ENCODE data around the gene FIBP.

FIBP gene

GRCh38 chr11:65888163-65888814, at the start of gene FIBP:
Gene FIBP, minus strand, starts transcription at chr11:65888471. Its CDS starts 53 bp downstream, at chr11:65888418.
- DNase-seq (ENCODE audit: low read depth), result peak; percentile 88
- peak within 1 kb of the TSS; percentile 85 for H3K4me3 ChIP-seq (ENCODE audit: low read length)
- TF ChIP-seq CTCF (conservative IDR thresholded peaks at IDR 0.05; ENCODE audit: low read depth, low read length), result peak; percentile 73

DNA sequence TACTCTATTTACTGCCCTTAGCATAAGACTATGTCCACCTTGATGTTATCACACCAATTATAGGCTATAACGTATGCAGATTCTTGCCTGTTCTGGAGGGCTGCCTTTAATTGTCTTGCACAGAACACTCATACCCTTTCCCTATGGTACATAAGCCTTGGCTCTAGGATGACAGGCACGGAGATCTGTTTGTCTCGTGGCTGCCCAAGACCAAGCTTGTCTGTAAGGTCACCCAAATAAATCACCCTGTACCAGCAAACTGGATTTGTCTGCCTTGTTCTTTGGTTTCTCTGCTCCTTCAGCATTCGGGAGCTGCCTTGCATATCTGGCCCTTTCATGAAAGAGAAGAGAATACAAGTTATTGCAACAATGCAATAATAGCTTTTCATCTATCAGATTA, 49.5 kb upstream of the FIBP start:
- TF ChIP-seq CTCF (conservative IDR thresholded peaks at IDR 0.05; ENCODE audit: low read depth, low read length), result no peak
- no peak overlapping the region for H3K4me3 ChIP-seq (ENCODE audit: low read length)
- no peak for DNase-seq (ENCODE audit: low read depth)

DNA sequence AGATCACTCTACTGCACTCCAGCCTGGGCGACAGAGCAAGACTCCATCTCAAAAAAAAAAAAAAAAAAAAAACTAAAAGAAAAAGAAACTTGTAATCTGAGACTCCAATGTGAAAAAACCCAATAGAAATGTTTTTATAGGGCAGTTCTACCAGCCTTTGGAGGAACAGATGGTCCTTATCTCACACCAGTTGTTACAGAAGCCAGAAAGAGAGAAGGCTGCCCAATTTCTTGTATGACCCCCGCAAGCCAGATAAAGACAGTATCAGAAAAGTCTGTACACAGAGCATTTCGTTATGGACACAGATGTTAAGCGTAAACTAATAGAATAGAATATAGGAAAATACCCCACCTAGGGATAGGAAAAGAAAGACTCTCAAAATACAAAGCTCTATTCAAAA, 45.7 kb upstream of the FIBP start:
- DNase-seq (ENCODE audit: low read depth), result no peak
- TF ChIP-seq CTCF (conservative IDR thresholded peaks at IDR 0.05; ENCODE audit: low read depth, low read length), result no peak
- H3K4me3 ChIP-seq (ENCODE audit: low read length), result no peak overlapping the region

GRCh38 chr11:65932558-65932919, 44.3 kb upstream of the FIBP start:
- H3K4me3 ChIP-seq (ENCODE audit: low read length), result no peak overlapping the region
- no peak for TF ChIP-seq CTCF (conservative IDR thresholded peaks at IDR 0.05; ENCODE audit: low read depth, low read length)
- DNase-seq (ENCODE audit: low read depth), result no peak

- no peak overlapping the region for H3K4me3 ChIP-seq (ENCODE audit: low read length)
- no peak for DNase-seq (ENCODE audit: low read depth)
- TF ChIP-seq CTCF (conservative IDR thresholded peaks at IDR 0.05; ENCODE audit: low read depth, low read length), result no peak
Observed at GRCh38 chr11:65931773-65932557, 43.7 kb upstream of the FIBP start.

DNA sequence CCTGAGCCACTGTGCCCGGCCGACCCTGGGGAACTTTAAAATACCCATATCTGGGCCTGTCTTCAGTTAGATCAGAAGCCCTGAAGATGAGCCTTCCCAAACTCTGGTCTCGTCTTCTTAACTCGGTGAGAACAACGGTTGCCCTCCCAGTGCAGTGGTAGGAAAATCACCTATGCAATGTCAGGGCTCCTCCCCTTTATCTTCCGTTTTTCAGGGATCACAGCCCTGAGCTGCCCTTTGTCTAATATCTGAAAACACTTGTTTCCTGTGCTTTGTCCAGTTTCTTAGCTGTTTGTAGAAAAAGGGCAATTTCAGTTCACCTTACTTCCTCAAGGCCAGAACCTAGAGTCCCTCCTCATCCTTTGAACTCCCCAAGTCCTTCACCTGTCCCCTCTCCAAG, 40.4 kb upstream of the FIBP start:
- TF ChIP-seq CTCF (conservative IDR thresholded peaks at IDR 0.05; ENCODE audit: low read depth, low read length), result no peak
- no peak overlapping the region for H3K4me3 ChIP-seq (ENCODE audit: low read length)
- no peak for DNase-seq (ENCODE audit: low read depth)

DNA sequence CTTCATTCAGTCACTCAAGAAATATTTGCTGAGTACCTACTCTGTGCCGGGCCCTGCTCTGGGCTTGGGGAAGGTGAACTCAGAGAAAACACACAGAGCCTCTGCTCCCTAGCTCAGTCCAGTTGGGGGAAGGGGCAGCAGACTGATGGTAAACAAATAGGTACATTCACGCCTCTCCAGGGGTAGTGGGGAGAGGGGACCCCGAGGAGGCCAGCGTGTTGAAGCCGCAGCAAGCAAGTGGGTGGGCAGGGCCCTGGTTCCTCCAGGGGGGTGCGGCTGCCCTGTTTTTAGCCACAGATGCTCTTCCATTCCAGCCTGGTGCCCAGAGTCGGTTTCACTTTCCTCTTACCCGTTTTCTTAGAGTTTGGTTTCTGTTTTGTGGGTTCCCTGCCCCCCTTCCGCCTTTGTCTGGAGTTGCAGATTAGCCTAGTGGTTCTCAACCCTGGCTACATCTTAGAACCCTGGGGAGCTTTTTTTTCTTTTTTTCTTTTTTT, 39.7 kb upstream of the FIBP start:
- DNase-seq (ENCODE audit: low read depth), result no peak
- H3K4me3 ChIP-seq (ENCODE audit: low read length), result no peak overlapping the region
- TF ChIP-seq CTCF (conservative IDR thresholded peaks at IDR 0.05; ENCODE audit: low read depth, low read length), result no peak
